ENCODE measurements around the gene C10orf71.

C10orf71 gene

DNA sequence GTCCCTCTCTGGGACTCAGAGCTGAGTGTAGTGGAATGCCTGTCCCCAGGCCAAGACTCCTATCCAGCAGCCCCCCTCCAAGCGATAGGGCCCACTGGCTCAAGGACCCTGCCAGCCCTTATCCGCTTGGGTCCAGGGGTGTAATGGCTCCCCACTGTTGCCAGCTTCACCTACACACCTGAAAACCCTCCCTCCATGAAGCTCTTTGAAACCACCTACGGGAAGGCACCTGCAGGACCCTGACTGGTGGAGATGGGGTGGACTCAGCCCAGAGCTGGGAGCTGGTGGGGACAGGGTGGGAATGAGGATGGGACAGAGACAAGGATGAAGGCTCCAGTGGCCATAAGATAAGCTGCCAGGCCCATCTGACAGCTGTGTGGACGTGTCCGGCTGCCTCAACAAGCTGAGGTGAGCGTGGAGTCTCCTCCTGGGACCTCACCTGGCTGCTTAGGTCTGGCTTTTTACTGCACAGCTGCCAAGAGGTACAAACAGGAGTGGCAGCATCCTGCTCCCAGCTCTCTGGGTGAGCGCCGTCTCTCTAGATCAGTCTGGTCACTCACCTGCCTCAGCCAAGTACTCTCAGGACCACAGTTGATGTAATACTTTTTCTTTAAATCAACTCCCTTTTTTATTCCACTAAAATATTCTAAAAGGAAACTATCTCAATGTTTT, 55.1 kb downstream of the C10orf71 start:
- no peak overlapping the region for H3K4me3 ChIP-seq
- no peak overlapping the region for H3K27ac ChIP-seq

DNA sequence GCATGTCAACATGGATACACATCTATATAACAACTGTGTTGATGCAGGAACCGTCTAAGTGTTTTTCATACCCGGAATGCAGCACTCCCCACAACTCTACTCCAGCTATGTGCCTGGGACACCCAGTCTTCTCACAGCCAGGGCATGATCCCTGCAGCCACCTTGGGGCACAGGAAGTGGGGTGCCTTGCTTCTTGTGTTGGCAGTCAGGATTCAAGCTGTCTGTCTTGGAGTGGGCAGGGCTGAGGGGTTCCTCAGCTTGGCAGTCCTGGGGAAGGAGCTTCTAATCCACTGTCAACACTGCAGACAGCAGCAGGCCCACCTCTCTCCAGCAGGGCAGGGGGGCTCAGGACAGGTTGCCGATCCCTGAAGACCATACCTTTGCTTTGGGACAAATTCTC, 55.6 kb downstream of the C10orf71 start:
- Histone ChIP-seq H3K4me3 (no peak overlapping the region), H3K27ac (no peak overlapping the region)

DNA sequence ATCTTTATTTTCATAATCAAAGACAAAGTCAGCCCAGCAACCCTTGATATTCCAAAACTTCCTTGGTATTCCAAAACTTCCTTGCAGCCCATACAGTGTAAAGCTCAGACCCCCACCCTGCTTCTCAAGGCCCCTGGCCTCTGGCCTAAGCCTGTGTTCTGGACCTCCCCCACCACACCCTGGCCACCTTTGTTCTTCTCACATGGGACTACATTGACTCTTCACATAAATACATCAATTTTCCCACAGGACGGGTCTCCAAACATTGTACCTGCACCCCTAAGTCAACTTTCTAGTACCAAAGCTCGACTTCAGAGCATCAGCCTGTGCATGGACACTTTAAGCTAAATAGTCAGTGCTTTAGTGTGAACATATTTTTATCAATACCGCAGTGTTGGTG, 56.3 kb downstream of the C10orf71 start:
- H3K27ac ChIP-seq: no peak overlapping the region
- no peak overlapping the region for H3K4me3 ChIP-seq

DNA sequence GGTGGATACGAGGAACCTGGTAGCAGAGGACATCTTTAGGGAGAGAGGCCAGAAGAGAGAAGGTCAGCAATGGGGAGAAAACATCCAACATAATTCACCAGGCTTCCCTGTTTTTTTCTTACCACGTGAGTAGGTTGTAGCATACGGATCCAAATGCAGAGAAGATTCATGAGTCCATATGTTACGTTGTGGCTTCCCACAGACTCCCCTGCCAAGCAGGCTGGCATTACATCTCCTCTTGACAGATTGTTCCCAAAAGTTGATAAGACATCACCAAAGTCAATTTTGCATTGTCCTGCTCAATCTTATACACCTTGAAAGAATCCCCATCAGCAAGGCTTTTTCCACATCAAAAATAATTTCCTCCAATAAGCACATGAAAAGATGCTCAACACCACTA, 57.2 kb downstream of the C10orf71 start:
- Histone ChIP-seq H3K27ac (no peak overlapping the region), H3K4me3 (no peak overlapping the region)

DNA sequence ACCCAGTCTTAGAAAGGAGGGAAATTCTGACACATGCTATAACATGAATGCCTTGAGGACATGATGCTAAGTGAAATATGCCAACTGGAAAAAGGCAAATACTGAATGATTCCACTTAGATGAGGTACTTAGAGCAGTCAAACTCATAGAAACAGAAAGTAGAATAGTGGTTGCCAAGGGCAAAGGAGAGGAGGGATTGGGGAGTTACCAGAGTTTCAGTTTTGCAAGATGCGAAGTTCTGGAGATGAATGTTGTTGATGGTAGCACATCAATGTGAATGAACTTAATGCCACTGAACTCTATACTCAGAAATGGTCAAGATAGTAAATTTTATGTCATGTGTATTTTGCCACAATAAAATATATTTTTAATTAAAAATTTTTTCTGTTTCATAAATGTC, 58.0 kb downstream of the C10orf71 start:
- Histone ChIP-seq H3K4me3 (no peak overlapping the region), H3K27ac (no peak overlapping the region)

DNA sequence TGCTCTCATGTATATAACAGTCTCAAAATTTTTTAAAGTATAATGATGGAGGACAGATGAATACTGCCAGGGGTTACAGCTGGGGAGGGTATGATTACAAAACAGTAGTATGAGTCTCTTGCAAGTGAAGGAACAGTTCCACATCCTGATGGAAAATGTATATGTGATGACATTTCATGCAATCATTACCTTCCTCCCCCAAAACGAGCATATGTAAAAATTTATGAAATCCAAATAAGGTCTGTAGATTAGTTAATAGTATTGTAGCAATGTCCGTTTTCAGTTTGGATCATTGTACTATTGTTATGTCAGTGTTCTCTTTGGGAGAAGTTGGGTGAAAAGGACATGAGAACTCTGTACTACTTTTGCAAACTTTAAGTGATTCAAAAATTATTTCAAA, 58.9 kb downstream of the C10orf71 start:
- H3K4me3 ChIP-seq: no peak overlapping the region
- H3K27ac ChIP-seq: no peak overlapping the region

DNA sequence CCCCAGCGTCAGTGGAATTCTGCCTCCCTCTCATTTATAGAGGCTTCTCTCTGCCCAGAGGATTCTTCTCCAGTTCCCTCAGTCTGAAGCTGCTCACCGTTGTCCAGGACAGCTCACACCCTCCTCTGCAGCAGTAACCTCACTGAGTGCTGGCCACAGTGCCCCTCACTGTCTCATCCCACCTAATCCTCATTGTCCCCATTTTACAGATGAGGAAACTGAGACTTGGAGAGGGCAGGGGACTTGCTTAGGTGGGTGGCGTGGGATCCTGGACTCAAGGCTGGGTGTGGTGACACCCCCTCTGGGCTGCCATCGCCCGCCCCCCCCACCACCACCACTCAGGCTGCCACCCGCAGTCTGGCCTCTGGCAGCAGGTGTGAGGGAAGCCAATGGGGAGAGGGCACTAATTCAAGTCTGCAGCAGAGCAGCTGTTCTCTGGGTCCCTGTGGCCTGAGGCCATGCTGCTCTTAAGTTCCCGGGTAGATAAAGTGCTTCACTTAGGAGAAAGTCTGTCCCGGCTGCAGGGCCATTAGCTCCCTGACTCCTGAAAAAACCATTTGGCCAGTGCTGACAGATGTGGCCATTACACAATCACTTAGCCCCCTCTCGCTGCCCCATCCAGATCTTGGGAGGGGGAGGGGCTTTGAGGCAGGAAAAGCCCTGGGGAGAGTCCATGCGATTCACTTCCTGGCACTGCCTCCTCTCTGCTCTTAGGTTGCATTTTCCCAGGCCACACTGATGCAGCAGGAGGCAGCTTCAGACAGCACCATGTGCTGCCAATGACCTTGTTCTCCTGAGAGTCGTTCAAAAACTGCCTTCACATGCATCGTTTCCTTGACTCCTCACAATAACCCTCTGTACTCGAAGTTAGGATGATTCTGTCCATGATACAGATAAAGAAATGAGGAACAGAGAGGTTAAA, 60.6 kb downstream of the C10orf71 start:
- Histone ChIP-seq H3K27ac (peak overlapping the region in 1 of 21 experiments; percentile 24), H3K4me3 (no peak overlapping the region)

DNA sequence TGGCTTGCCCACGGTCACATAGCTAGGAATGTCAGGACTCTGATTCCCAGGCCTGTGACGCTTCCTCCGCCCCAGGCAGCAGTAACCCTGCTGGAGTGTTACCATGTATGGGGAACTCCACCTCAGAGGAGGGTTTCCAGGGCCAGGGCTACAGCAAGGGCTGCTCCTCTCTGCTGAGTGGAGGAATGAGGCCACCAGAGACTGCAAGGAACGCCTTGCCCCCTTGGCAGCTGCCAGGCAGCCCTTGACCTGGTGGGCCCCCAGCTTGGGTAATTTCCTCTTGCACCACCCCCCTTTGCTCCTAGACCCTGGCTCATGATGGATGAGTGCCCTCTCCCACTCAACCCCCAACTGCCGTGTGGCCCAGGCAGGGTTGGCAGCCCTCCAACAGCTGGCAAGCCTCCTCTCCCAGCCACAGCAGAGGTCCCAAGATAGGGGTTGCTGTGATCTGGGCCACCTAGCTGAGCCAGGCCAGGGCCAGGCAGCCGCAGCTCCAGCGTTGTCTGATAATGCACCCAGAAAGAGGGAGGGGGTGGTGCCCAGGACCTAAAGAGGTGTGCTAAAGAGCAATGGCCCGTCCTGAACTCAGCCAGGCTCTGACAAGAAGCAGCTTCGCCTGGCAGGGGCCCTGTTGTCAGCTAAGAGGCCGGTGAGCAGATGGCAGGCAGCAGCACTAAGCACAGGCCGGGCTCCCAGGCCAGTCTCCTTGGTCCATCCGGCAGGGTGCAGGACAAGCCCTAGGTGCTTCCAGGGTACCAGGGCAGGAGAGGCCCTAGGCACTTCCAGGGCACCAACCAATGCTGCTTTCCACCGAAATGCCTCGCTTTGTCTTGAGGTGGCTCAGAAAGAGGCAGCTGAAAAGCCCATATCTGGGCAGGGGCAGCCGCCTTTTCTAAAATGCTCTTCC, 61.6 kb downstream of the C10orf71 start:
- no peak overlapping the region for H3K4me3 ChIP-seq

DNA sequence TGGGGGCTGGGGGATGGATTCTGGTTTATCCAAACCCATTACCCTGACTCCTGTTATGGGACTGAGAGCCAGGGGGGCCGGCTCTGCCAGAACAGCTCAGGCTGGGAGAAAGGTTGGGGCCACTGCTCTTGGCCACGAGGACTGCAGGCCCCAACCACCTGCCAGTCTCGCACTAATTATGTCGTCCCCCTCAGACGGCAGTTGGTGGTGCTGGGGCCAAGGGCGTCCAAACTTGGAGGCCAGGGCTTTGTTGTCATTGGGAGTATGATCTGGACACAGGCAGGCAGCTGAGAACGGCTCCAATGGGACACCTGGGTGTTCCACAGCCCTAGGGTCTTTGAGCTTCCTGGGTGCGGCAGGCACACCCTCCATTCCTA, 62.2 kb downstream of the C10orf71 start:
- Histone ChIP-seq H3K4me3 (no peak overlapping the region), H3K27ac (peak overlapping the region in 2 of 21 experiments; percentile 5 to 37)

More for the DNA sequence above, 61.6 kb downstream of the C10orf71 start:
- H3K27ac ChIP-seq: peak overlapping the region in 3 of 21 experiments; percentile 5 to 37 (median 24)

DNA sequence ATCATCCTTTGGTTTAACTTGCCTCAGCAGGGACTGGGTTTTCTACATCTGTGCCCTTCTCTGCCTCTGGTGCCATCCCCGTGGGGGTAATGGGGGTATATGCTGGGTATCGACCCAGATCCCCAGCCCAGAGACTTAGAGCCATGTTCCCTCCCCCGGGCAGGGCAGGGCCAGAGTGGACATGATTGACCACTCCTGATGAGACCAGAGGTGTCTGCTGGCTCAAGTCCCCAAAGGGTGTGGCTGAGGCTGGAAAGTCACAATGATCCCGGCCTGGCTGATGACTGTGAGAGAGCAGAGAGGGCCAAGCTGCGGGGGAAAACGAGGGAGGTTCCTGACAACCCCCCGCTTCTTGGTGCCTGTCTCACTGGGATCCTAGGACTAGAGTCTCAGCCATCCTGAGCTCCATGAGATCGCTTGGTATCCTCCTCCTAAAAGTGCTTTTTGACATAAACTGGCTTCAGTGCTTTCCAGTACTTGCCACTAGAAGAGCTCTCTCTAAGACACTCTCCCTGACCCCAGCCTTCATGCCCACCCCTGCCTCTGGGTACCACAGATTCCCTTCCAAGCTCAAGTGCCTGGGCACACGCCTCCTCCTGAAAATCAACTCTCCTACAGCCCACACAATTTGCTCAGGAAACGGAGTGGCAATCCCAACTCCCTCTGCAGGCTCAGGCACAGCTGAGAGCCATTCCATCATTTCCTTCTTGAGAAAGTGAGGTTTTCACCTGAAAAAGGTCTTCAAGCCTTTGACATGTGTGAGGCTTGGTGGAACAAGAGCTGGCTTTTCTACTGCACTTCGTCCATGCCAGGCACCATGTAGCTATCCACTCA, 63.0 kb downstream of the C10orf71 start:
- Histone ChIP-seq H3K27ac (peak overlapping the region in 2 of 21 experiments; percentile 24 to 37), H3K4me3 (no peak overlapping the region)

DNA sequence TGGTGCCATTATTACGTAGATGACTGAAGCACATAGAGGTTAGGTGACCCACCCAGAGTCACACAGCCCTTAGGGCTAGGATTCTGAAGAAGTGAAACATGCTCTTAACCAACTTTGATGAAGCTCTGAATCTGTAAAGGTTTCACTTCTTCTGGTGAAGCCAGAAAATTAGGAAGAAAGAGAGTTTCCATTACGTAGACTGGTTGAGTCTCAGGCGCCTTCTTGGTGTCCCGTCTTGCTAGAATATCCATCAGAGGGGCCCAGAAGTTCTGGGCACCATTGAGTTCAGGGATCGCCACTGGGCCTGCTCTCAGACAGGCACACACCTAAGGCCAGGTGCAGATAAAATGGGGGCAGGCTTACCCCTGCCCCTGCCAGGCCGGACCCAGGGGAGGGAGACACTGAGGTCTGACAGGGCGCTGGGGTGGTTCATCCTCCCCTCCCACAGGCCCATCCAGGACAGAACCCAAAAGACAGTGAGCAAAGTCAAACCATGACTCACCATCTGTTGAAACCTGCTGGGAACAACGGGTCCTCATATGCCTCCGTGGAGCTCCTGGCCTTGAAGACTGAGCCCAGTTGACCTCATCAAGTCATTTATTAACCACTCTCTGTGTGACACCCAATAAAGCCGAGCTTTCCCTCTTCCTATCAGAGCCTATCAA, 63.8 kb downstream of the C10orf71 start:
- peak overlapping the region in 1 of 21 experiments; percentile 24 for H3K27ac ChIP-seq
- no peak overlapping the region for H3K4me3 ChIP-seq

DNA sequence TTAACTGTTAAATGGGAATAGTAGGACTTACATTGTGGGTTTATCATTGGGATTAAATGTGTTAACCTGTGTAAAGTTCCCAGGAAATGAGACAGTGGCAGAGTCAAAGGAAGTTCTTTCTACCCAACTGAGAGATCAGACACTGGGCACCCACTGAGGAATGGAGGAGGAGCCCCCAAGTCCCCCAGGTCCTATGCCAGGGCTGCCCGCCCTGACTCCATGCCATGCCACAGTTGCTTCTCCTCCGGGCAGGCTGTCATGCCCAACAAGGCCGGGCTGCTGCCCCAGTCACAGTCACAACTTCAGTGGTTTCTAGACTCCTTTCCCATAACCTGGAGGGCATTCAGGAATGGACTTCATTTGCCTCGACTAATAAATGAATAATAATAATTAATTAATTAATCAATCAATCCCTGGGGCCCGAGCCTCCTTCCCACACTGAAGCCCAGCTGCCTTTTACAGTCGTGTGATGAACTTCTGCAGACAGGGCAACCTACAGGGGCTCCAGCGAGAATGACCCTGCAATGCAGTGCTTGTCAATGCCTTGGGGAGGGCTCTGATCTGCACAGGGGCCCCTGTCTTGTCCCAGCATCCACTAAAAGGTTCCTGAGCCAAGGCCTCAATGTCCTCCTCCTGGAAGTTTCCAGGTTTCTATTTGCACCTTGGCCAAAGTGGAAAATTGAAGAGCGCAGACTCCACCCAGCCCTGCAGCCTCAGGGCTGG, 64.5 kb downstream of the C10orf71 start:
- H3K4me3 ChIP-seq: no peak overlapping the region
- H3K27ac ChIP-seq: no peak overlapping the region

DNA sequence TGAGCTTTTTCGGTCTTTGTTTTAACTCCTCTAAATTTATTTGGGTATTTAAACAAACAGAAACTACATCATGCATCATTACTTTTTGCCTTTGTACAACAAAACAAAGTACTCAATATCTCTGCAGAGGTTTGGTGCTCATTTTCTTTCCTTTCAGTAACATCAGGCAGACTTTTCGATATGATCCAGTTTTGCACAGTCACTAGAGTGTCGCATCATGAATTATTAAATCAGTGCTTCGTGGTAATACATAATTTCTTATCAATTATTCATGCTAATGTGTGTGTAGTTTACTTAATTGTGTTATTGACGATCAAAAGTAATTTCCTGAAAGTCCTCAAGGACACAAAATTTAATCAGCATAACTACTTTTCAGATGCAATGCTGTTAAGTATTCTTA, 65.1 kb downstream of the C10orf71 start:
- no peak overlapping the region for H3K27ac ChIP-seq
- H3K4me3 ChIP-seq: no peak overlapping the region

DNA sequence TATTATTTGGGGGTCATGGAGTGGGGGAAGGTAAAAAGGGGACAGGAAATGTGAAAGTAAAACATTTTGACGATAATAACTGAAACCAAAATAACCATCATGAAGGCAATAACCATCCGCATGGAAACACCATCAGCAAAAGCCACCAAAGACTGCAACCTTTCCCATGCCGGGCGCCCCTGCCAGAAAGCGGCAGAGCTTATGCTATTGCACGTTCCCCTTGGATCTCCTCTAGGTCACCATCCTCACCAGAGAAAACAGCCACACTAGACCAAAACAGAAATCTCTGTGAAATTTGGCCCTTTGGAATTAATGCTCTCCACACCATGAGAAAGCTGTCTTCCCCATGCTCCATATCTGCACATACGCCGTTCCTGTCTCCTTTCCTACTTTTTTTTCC, 65.8 kb downstream of the C10orf71 start:
- Histone ChIP-seq H3K27ac (no peak overlapping the region), H3K4me3 (no peak overlapping the region)

DNA sequence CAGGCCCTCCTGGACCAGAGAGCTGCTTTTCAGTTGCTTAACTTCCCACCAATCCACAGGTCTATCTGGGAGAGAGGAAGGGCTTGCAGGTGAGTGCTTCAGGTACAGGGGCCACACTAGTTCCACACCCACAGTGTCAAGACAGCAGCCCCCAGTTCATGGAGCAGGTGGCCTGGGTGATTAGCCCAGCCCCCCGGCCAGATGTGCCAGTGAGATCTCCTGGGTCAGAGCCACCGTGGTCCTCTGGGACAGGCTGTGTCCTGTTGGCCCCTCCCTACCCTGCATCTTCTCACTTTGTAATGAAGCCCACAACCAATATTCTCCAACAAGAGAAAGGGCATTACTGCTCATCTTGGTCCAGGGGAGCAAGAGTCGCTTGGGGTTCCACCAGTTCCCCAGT, 66.3 kb downstream of the C10orf71 start:
- no peak overlapping the region for H3K4me3 ChIP-seq
- H3K27ac ChIP-seq: no peak overlapping the region

DNA sequence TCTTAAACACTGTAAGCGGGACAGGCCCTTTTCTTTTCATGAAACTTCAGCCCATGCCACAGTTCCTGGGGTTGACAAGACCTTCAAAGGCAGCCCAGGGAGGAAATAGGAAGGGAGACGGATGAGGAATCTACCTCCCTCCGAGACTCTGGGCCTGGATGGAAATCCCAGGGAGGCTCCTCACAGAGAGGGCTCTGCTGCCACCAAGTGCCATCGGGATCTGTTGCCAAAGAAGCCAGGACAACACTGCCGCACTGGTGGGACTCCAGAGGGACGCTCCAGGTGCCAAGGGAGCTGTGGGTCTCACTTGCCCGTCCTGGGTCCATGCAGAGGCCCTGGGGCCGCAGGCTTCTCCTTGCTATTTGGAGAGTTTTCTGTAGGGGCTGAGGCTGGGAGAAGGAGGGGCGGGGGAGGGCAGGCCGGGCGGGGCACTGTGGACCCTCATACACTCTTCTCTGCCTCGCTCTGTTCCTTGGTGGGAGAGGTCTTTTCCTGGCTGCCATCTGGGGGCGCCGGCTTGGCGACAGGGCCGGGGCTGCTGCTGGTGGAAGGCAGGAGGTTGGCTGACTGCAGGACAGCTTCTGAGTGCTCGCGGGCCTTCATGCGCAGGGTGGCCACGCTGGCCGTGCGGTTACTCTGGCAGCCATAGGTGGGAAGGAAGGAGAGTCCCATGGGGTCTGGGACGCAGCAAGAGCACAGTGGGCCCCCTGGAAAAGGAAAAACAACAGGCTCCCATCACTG, 66.9 kb downstream of the C10orf71 start:
- H3K4me3 ChIP-seq: no peak overlapping the region
- no peak overlapping the region for H3K27ac ChIP-seq

DNA sequence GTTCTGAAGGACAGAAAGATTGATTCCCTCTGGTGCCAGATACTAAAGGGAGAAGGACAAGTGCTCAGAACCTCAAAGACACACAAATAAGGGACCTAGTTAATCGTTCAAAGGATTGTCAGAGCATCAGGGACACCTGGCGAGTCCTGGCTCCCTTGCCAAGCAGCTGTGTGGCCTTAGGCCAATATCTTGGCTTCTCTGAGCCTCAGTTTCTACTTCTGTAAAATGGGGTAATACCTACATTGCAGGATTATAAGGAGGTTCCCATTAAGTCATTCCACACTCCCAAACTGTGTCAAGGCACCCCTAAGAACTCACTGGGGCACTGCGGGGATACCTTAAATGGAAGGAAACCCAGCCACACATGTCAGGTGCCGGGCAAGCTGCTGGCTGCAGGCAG, 67.5 kb downstream of the C10orf71 start:
- Histone ChIP-seq H3K4me3 (no peak overlapping the region), H3K27ac (no peak overlapping the region)

Measured in skin epidermis (tissue), 12 donors.